Measurements from ENCODE around the gene HSP90AB1. TPM values are rescaled to one million over a fixed set of nuclear protein-coding genes. Genes with fewer than 3 reads are reported as not detected.

Gene HSP90AB1
- total RNA-seq, 1 donor from 2014 or later: 1,294 TPM

DNA sequence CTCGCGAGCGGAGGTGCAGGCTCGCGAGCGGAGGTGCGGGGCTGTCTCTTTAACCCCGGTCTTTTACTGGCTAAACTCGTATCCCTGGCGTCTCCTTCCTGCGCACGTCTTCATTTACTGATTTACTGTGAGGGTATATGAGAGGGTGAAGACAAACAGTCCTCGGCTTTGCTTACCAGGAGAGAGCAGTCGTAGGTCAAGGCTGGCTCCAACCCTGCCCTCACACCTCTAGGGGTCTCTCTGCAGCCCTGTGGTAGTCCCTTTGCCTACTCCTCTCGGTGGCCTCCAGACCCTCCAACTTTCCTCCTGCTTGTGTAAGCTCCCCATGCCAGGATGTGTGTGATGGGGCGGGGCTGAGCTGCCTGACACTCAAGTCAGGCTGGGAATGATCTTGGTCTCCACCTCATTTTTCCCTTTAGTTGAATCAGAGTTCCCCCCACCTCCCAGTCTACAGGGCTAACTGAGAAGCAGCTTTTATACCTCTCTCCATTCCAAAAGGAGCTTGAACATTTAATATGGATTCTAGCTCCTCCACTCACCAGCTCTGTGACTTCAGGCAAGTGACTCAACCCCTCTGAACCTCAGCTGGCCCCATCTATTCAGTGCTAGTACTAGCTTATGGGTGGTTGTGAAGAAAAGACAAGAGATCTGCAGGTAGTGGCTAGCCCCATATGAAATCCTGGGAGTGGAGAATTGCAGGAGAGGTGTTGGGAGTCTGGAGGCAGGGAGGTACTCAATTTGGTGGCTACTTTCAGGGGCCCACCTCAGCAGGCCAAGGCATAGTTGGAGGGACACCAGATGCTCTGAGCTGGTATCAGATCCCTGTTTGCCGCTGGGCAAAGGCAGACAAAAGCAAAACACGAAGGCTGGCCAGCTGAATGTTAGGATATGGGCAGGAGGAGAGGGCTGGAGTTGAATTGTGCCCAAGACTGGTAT, 22.6 kb upstream of the HSP90AB1 start:
- Histone ChIP-seq H3K36me3 (ENCODE audit: control insufficient read depth, insufficient read depth, low read length) (no peaks in the 10 kb centered on the region), H3K27me3 (ENCODE audit: control insufficient read depth, insufficient read depth, low read length) (no peaks in the 10 kb centered on the region), H3K4me3 (ENCODE audit: low read depth, low read length) (peak overlapping the region; percentile 58)
- TF ChIP-seq, protein P1, sequence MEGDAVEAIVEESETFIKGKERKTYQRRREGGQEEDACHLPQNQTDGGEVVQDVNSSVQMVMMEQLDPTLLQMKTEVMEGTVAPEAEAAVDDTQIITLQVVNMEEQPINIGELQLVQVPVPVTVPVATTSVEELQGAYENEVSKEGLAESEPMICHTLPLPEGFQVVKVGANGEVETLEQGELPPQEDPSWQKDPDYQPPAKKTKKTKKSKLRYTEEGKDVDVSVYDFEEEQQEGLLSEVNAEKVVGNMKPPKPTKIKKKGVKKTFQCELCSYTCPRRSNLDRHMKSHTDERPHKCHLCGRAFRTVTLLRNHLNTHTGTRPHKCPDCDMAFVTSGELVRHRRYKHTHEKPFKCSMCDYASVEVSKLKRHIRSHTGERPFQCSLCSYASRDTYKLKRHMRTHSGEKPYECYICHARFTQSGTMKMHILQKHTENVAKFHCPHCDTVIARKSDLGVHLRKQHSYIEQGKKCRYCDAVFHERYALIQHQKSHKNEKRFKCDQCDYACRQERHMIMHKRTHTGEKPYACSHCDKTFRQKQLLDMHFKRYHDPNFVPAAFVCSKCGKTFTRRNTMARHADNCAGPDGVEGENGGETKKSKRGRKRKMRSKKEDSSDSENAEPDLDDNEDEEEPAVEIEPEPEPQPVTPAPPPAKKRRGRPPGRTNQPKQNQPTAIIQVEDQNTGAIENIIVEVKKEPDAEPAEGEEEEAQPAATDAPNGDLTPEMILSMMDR (IDR thresholded peaks at IDR 0.05; ENCODE audit: insufficient read depth, low read length, poor library complexity, severe bottlenecking): no peak
- no peak for DNase-seq (ENCODE audit: low read depth)

DNA sequence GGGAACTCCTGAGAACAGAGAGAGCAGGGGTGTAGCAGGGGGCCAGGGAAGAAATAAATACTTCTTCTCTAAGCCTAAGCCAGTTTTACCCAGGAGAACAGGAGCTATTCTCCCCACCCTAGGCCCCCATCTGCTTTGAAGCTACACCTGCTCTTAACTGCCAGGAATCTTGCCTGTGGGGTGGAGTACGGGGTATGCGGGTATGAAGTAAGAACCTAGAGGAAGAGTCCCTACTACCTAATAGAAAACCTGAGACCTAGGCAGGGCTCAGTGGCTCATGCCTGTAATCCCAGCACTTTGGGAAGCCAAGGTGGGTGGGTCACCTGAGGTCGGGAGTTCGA, 22.0 kb upstream of the HSP90AB1 start:
- Histone ChIP-seq H3K36me3 (ENCODE audit: control insufficient read depth, insufficient read depth, low read length) (no peaks in the 10 kb centered on the region), H3K27me3 (ENCODE audit: control insufficient read depth, insufficient read depth, low read length) (no peaks in the 10 kb centered on the region), H3K4me3 (ENCODE audit: low read depth, low read length) (no peak overlapping the region)
- TF ChIP-seq, protein P1 (IDR thresholded peaks at IDR 0.05; ENCODE audit: insufficient read depth, low read length, poor library complexity, severe bottlenecking): no peak
- DNase-seq (ENCODE audit: low read depth): no peak

DNA sequence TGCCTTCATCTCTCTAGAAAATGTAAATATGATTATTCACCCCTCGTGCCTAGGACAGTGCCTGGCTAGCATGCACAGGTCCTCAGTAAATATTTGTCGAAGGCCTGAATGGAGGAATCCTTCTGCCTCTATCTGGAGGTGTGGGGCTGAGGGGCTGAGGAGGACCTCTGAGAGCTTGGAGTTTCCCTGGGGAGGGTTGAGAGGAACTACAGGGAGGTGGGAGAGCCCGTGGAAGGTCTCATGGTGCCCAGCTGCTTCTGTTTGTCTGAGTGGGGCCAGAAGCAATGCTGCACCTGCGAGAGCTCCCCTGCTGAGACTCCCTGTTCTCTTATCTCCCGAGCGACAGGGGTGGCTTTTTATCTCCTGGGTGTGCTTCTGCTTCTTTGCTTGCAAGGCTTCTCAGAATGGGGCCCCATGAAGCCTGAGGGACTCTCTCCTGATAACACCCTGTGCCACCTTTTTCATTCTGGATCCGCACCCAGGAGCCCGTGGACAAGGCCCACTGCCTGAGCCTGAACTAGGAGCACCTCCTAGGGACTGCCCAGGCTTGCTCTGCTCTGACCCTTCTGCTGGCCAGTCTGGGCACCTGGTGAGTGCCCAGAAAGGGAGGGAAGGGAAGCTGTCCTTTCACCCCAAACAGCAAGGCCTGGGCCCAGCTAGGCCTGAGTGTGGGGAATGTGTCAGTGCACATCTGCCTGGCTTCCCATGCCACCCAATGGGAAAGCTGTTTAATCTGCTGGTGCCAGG, 21.1 kb upstream of the HSP90AB1 start:
- H3K27me3 ChIP-seq (ENCODE audit: control insufficient read depth, insufficient read depth, low read length): no peaks in the 10 kb centered on the region

DNA sequence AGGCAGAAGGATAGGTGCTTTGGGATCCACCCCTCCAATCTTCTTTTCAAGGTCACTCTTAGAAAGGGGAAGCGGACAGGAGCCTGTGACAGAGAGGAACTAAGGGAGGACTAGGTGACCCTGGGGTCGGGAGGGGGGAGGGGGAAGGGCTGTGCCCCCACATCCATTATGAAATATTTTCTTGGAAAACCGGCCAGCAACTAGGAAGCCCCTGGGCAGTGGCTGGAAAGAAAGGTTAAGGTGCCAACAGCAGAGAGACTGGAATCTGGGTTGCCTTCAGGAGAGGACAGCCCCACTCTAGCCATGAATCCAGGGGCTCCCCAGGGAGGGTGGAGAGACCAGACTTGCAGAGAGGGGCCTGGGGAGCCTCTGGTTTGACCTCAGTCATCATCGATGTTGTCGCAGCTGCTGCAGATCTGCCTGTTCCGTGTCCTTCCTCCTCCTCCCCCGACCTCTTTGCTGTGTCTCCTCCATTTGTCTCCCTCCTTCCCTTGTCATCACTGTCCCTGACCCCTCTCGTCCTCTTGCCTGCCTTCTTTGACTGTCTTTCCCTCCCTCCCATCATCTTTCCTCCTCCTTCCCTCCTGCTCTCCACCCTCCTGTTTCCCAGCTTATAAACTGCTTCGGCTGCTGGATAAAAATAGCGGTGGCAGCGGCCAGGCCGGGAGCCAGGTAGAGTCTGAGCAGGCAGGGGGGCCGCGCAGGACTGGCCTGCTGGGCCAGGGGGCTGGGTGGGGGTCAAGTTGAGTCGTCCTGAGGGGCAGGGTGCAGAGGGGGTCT, 20.3 kb upstream of the HSP90AB1 start:
- H3K36me3 ChIP-seq (ENCODE audit: control insufficient read depth, insufficient read depth, low read length): no peaks in the 10 kb centered on the region
- TF ChIP-seq, protein P1 (IDR thresholded peaks at IDR 0.05; ENCODE audit: insufficient read depth, low read length, poor library complexity, severe bottlenecking): no peak
- no peak for DNase-seq (ENCODE audit: low read depth)
- no peak overlapping the region for H3K4me3 ChIP-seq (ENCODE audit: low read depth, low read length)
- H3K27me3 ChIP-seq (ENCODE audit: control insufficient read depth, insufficient read depth, low read length): no peaks in the 10 kb centered on the region

More for the DNA sequence above, 21.1 kb upstream of the HSP90AB1 start:
- TF ChIP-seq, protein P1 (IDR thresholded peaks at IDR 0.05; ENCODE audit: insufficient read depth, low read length, poor library complexity, severe bottlenecking): no peak
- Histone ChIP-seq H3K36me3 (ENCODE audit: control insufficient read depth, insufficient read depth, low read length) (no peaks in the 10 kb centered on the region), H3K4me3 (ENCODE audit: low read depth, low read length) (no peak overlapping the region)
- no peak for DNase-seq (ENCODE audit: low read depth)

DNA sequence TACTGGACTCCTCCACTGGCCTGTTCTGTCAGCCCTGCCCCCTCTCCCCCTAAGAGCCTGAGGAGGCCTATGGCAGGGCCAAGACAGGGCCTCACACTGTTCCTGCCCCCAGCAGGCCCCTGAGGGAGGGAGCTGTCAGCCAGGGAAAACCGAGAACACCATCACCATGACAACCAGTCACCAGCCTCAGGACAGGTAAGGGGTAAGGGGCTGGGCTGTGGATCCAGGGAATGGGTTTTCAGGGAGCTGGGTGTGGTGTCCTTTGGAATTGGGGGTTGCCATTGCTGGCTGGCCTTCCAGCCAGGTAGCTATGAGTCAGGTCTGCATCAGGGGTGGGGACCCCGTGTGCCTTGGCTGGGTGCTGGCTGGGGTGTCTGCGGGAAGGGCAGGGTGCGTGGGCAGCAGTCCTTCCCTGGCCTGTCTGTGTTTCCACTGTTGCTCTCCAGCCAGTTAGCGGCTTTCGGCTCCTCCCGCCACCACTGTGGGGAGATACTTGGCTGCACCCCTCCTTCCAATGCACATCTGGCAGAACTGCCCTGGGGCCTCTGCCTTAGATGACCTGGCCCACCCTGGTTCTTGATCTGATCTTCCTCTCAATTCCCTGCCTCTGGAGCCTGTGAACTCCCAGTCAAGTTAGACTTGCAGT, 19.6 kb upstream of the HSP90AB1 start:
- Histone ChIP-seq H3K36me3 (ENCODE audit: control insufficient read depth, insufficient read depth, low read length) (no peaks in the 10 kb centered on the region), H3K4me3 (ENCODE audit: low read depth, low read length) (no peak overlapping the region), H3K27me3 (ENCODE audit: control insufficient read depth, insufficient read depth, low read length) (no peaks in the 10 kb centered on the region)
- TF ChIP-seq, protein P1 (IDR thresholded peaks at IDR 0.05; ENCODE audit: insufficient read depth, low read length, poor library complexity, severe bottlenecking): no peak
- no peak for DNase-seq (ENCODE audit: low read depth)

Data from kidney epithelial cell (primary cell).